HTERT RPE-1 (cell line): ENCODE data around the gene YJU2.
"Not testable (repeated sequence)": the region's sequence is repeated elsewhere in the genome, so short reads cannot be mapped to it uniquely, and the experiment has no call there.

Experiments used
- in situ Hi-C: fragments of 300-500 bp; cut with MboI; formaldehyde crosslinking; loops from 4 replicates; pipeline ENCODE4 v1.14.3; 2020; ENCODE audit warnings: low sequenced_read_pairs

YJU2 gene

DNA sequence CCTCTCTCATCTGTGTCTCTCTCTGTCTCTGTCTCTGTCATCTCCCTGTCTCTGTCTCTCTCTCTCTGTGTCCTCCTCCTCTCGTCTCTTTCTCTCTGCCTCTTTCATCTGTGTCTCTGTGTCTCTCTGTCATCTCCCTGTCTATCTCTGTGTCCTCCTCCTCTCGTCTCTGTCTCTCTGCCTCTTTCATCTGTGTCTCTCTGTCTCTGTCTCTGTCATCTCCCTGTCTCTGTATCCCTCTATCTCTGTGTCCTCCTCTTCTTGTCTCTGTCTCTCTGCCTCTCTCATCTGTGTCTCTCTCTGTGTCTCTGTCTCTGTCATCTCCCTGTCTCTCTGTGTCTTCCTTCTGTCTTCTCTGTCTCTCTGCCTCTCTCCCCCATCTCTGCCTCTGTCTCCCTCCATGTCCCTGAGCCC is 18.1 kb upstream of the YJU2 start:
- in situ Hi-C loops, result no loop called here

DNA sequence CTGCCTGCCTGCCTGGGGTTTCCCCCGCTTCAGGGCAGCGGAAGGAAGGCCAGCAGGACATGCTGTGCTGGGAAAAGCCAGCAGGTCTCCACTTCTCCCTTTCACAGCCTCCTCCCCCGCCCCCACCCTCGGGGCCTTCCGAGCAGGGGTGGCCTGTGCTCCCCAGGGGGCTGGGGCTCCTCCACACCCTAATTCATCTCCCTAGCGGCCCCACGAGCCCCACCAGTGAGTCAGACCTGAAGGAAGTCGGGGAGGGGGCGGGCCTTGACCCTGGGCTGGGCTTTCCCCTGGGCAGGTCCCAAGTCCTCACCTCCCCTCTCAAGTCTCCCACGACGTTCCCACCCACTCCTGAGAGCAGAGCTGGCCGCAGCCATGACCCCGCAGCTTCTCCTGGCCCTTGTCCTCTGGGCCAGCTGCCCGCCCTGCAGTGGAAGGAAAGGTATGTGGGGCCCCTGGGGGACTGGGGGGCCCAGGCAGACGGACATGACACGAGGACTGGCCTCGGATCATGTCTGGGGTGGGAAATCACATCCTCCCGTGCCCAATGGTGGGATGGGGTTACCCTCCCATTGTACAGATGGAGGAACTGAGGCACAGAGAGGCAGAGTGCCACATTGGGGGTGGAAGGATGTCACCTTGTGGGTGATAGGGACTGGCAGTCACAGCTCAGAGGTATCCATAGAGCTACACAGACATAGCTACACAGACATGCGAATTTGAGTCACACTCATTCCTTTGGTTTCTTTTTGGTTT is 17.5 kb upstream of the YJU2 start, which contains the start of gene EBI3:
Gene EBI3, plus strand, starts transcription at position 345 of the 753 bp plus-strand sequence. Its CDS starts 28 bp downstream, at position 373.
- in situ Hi-C loops, result no loop called here

DNA sequence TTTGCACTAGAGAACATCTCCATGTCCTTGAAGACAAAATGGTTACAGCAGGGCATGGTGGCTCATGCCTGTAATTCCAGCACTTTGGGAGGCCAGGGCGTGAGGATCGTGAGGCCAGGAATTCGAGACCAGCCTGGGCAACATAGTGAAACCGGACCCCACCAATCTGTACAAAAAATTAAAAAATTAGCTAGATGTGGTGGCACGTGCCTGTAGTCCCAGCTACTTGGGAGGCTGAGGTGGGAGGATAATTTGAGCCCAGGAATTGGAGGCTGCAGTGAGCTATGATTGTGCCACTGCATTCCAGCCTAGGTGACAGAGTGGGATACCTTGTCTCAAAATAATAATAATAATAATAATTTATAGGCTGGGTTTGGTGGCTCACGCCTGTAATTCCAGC is 16.6 kb upstream of the YJU2 start:
- in situ Hi-C loops, result not testable (repeated sequence)

DNA sequence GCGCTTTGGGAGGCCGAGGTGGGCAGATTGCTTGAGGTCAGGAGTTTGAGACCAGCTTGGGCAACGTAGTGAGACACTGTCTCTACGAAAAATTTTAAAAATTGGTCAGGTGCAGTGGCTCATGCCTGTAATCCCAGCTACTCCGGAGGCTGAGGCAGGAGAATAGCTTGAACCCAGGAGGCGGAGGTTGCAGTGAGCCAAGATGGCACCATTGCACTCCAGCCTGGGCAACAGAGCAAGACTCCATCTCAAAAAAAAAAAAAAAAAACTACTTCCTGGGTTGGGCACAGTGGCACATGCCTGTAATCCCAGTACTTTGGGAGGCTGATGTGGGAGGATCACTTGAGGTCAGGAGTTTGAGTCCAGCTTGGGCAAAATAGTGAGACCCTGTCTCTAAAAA is 15.4 kb upstream of the YJU2 start:
- in situ Hi-C loops, result not testable (repeated sequence)

DNA sequence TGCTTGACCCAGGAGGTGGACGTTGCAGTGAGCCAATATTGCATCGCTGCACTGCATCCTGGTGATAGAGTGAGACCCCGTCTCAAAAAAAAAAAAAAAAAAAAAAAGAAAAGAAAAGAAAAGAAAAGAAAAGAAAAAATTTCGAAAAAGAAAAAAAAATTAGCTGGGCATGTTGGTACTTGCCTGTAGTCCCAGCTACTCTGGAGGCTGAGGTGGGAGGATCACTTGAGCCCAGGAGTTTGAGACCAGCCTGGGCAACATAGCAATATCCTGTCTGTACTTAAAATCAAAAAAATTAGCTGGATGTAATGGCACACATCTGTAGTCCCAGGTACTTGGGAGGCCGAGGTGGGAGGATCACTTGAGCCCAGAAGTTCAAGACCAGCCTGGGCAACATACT is 14.7 kb upstream of the YJU2 start:
- in situ Hi-C loops, result not testable (repeated sequence)

DNA sequence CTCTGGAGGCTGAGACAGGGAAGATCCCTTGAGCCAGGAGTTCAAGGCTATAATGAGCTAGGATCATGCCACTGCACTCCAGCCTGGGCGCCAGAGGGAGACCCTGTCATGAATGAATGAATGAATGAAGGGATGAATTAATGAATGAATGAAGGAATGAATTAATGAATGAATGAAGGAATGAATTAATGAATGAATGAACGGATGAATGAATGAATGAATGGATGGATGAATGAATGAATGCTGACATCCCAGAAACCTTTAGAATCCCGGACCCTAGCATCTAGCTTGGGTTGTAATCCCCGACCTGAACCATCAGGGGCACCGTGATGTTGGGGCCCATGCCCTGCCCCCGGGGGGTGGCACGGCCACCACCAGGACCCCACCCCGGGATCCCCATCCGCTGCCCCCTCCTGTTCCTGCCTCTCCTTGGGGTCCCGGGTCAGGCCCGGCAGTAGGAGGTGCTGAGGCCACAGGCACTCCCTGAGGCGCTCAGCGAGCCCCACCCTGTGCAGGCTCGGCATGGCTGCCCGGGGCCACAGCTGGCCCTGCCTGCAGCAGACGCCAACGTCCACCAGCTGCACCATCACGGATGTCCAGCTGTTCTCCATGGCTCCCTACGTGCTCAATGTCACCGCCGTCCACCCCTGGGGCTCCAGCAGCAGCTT is 14.1 kb upstream of the YJU2 start:
- in situ Hi-C loops, result no loop called here

DNA sequence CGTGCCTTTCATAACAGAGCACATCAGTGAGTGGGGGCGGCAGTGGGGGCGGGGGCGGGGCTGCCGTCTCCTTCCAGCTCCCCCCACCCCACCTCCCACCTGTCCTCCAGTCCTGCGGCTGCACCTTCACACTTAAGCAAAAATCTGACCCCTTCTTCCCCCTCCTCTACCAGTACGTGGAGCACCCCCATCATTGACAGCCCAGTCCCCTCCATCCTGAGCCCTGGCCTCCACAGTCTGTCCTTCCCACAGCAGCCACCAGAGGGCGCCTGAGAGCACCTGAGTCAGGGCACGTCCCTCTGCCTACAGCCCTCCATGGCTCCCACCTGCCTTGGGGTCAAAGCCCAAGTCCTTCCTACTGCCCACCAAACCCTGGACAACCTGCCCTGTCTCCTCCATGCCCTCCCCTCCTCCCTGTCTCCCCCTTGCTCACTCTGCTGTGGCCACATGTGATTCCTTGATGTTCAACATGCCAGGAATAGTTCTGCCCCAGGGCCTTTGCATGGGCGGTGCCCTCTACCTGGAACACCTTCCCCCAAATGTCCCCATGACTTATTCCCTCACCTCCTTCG is 13.5 kb upstream of the YJU2 start:
- in situ Hi-C loops, result no loop called here

DNA sequence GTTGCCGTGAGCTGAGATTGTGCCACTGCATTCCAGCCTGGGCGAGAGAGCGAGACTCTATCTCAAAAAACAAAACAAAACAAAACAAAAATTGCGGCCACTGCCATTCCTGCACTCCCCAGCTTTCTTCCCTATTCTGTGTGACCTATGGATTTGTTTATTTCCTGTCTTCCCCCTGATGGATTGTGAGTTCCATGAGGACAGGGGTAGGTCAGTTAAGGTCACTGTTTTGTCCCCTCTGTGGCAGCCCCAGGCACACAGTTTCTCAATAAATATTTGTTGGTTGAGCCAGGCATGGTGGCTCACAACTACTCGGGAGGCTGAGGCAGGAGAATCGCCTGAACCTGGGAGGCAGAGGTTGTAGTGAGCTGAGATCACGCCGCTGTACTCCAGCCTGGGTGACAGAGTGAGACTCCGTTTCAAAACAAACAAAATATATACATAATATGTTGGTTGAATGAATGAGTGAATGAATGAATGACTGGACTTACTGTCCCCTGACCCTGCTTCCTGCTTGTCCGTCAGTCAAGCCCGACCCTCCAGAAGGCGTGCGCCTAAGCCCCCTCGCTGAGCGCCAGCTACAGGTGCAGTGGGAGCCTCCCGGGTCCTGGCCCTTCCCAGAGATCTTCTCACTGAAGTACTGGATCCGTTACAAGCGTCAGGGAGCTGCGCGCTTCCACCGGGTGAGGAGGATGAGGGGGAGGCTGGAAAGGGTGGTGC is 12.6 kb upstream of the YJU2 start:
- in situ Hi-C loops, result no loop called here

DNA sequence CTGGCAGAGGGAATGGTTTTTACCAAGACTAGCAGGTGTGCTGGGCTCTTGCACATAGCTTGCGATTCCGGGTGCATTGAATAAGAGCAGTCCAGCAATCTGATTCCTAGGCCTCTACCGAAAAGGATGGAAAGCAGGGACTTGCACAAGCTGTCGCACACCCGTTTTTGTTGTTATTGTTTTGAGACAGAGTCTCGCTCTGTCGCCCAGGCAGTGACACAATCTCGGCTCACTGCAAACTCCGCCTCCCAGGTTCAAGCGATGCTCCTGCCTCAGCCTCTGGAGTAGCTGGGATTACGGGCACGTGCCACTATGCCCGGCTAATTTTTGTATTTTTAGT is 12.0 kb upstream of the YJU2 start:
- in situ Hi-C loops, result no loop called here

DNA sequence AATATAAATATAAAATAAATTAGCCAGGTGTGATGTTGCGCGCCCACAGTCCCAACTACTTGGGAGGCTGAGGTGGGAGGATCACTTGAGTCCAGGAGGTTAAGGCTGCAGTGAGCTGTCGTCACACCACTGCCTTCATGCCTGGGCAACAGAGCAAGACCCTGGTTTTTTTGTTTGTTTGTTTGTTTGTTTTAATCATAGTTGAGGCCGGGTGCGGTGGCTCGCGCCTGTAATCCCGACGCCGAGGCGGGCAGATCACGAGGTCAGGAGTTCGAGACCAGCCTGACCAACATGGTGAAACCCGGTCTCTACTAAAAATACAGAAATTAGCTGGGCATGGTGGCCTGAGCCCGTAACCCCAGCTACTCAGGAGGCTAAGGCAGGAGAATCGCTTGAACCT is 9.4 kb upstream of the YJU2 start:
- in situ Hi-C loops, result not testable (repeated sequence)

DNA sequence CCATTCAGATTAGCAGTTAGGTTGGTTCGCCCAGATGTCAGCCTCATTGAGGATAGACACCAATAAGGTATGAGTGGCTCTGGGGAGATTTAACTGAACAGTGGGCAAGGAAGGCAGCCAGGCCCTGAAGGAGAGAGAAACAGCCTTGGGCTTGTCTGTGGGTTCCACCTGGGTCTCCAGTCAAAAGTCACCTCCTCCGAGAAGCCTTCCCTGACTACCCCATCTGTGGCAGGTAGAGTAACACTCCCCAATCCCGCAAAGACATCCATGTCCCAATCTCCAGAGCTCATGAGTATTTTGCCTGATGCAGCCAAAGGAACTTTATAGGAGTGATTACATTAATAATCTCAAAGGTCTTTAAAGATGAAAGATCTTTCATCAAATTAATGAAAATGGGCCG is 8.0 kb upstream of the YJU2 start:
- in situ Hi-C loops, result no loop called here

DNA sequence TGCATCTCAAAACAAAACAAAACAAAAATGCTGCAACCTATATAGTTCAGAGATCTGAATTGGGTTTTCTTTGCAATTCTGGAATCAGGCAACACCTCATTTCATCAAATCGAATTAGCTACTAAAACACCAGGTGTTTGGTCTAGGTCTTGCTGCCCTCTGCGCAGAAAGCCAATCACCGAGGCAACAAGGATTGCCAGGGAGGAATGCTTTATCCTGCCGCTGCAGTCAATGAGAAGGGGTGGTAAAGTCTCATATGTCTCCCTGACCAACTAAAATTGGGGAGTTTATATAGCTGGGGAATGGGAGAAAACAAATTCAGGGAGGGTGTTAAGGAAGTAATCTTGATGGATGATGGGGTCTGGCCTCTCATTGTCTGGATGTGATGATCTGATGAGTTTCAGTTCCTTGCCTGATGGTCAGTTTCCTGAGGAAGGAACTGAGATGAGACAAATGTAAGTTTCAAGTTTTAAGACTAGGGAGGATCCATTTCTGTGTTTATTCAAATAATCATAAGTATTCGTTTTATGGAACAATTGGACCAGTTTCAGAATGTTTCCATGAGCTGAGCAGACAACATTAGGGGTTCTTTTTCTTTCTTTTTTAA is 5.0 kb upstream of the YJU2 start:
- in situ Hi-C loops, result no loop called here

DNA sequence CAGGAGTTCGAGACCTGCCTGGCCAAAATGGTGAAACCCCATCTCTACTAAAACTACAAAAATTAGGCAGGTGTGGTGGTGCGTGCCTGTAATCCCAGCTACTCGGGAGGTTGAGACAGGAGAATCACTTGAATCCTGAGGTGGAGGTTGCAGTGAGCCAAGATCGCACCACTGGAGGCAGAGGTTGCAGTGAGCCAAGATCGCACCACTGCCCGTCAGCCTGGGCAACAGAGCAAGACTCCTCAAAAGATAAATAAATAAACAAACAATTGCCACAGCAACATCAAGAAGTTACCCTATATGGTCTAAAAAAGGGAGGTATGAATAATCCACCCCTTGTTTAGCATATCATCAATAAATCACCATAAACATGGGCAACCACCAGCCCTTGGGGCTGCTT is 942 bp upstream of the YJU2 start:
- in situ Hi-C loops, result not testable (repeated sequence)

DNA sequence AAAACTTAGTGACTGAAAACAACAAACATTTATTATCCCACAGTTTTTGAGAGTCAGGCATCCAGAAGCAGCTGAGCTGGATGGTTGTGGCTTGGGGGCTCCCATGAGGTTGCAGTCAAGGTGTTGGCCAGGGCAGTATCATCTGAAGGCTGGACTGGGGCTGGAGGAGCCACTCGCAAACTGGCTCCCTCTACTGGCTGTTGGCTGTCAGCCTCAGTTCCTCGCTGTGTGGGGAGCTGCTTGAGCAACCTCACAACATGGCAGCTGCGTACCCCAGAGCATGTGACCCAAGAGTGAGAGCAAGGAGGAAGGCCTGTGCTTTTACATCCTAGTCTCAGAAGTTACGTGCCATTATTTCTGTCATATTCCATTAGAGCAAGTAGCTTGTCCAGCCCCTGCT is 9.7 kb downstream of the YJU2 start:
- in situ Hi-C loops, result no loop called here

DNA sequence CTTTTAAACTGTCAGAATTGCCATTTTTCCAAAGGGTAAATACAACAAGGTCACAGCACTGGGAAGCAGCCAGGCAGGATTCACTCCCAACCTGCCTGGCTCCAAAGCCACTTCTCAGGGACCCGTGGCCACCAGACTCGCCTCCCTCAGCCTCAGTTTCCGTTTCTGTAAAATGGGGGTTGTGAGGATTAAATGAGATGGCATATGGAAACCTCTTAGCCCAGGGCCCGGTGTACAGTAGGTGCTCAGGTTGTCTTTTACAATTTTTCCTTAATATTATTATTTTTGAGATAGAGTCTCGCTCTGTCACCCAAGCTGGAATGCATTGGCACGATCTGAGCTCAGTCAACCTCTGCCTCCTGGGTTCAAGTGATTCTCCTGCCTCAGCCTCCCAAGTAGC is 10.1 kb downstream of the YJU2 start:
- in situ Hi-C loops, result no loop called here

DNA sequence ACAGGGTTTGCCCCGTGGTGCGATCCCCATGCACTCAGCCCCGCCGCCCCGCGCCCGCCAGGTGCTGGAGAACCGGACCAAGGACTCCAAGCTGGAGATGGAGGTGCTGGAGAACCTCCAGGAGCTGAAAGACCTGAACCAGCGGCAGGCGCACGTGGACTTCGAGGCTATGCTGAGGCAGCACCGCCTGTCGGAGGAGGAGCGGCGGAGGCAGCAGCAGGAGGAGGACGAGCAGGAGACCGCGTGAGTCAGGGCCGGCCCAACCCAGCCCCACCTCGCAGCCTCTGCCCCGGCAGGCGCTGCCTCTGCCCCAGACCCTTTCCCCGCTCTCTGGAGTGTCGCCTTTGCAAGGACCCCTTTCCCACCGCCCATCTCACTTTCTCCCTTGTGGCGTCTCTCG is 11.3 kb downstream of the YJU2 start:
- in situ Hi-C loops, result no loop called here

DNA sequence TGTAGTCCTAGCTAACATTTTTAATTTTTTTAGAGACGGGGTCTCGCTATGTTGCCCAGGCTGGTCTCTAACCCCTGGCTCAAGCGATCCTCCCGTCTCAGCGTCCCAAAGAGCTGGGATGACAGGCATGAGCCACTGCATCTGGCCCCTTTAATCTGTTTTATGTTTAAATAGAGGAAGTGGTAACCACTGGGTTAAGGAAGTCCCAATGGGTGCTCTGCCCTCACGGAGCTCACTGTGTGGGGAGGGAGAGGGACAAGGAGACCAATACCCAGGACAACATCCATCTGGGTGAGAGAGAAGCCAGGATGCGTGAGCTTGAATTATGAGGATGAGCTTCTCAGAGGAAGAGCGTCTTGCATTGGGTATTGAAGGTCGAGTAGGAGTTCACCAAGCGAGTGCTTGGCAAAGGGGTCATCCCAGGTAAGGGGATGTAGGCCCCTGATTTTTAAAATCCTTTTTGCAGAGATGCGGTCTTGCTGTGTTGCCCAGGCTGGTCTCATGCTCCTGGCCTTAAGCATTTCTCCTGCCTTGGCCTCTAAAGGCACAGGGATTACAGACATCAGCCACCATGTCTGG is 13.8 kb downstream of the YJU2 start:
- in situ Hi-C loops, result no loop called here

DNA sequence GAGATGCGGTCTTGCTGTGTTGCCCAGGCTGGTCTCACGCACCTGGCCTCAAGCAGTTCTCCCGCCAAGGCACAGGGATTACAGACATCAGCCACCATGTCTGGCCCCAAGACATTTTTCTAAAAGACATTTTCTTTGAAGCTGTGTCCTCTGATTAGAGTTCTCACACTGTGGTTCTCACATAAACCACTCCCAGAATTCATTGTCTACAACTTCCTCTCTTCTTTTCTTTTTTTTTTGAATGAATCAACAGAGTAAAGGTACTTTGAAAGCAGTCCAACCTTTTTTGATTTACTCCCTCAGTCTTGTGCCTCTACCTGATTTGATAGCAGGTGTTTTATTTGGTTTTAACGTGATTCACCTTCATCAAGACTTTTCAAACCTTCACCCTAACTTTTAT is 17.9 kb downstream of the YJU2 start:
- in situ Hi-C loops, result no loop called here

DNA sequence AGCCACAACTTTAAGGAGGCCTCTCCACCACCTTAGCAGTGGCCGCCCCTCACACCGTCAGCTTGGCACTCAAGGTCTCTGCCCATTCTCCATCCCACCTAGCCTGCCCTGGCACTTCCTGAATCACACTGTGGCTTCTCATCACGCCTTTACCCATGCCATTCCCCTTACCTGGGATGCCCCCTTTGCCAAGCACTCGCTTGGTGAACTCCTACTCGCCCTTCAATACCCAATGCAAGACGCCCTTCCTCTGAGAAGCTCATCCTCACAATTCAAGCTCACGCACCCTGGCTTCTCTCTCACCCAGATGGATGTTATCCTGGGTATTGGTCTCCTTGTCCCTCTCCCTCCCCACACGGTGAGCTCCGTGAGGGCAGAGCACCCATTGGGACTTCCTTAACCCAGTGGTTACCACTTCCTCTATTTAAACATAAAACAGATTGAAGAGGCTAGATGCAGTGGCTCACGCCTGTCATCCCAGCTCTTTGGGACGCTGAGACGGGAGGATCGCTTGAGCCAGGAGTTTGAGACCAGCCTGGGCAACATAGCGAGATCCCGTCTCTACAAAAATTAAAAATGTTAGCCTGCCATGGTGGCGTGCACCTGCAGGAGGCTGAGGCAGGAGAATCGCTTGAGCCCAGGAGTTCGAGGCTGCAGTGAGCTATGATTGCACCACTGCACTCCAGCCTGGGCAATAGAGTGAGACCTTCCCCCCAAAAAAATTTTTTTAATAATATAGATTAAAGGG is 19.5 kb downstream of the YJU2 start:
- in situ Hi-C loops, result no loop called here
